Astrocyte (in vitro differentiated cells and primary cell): ENCODE measurements around the gene CPXM1.

Experiments used
- CTCF ChIP-seq: IDR thresholded peaks from 2 replicates; pipeline ENCODE4 v1.5.1; 2011; ENCODE audit warnings: low read depth, mild to moderate bottlenecking, inconsistent platforms, low read length, moderate library complexity; ENCODE audit not compliant: insufficient read depth
- EZH2 ChIP-seq: IDR thresholded peaks from 2 replicates; pipeline ENCODE4 v1.6.1; 2012; ENCODE audit warnings: mild to moderate bottlenecking, low read length, inconsistent platforms; ENCODE audit not compliant: insufficient read depth

- no peak for TF ChIP-seq CTCF
- TF ChIP-seq EZH2: no peak
Observed at GRCh38 chr20:2773812-2774211, 26.6 kb downstream of the CPXM1 start.
